Esophagus squamous epithelium (tissue), 4 donors: Measurements from ENCODE around the gene GNG13.

Experiments used
- CTCF ChIP-seq, 6 experiments: fragments of 450-650 bp in 4 of 6; fragments of 200-600 bp in 2 of 6; sonication (generic) in 2 of 6; IDR thresholded peaks; one replicate each; pipeline ENCODE4 v1.5.1; 2016 to 2019; ENCODE audit warnings: antibody characterized with exemption in 6 of 6, mild to moderate bottlenecking in 4 of 6, moderate library complexity in 4 of 6
- POLR2A ChIP-seq, 4 donors: fragments of 450-650 bp; IDR thresholded peaks; one replicate each; pipeline ENCODE4 v1.6.1; 2017; ENCODE audit warnings: antibody characterized with exemption in 4 of 4, mild to moderate bottlenecking in 4 of 4, moderate library complexity in 3 of 4

DNA sequence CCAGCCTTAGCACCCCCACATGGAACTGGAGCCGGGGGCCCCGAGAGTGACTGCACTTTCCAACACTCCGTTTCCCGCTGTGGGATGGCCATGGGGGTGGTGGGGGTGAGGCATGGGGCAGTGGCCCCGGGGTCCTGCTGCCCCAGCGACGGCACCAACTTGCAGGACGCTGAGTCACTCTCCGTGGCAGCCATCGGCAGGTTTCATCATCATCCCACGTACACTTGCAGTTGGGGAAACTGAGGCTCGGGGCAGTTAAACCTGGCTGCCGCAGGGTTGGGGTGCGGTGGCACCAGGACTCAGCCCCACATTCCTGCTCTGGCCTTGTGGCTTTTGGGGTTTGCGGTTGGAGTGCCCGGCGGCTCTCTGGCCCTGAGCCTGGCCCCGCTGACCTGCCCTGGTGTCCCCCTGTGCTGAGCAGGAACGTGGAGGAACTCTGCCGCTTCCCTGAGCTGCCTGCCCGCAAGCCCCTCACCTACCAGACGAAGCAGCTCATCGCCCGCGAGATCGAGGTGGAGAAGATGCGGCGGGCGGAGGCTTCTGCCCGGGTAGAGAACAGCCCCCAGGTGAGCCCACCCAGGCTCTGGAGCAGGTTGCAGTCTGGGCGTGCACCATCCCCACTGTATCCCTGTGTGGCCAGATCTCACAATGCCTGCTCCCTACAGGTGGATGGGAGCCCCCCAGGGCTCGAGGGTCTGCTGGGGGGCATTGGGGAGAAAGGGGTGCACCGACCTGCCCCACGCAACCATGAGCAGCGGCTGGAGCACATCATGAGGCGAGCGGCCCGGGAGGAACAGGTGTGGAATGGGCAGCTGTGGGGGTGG lies 4.0 kb downstream of the GNG13 start:
- TF ChIP-seq POLR2A (IDR thresholded peaks at IDR 0.05) (no peak), CTCF (IDR thresholded peaks at IDR 0.05) (no peak)
